Measurements from ENCODE around the gene LANCL3.
"Not testable (repeated sequence)": the region's sequence is repeated elsewhere in the genome, so short reads cannot be mapped to it uniquely, and the experiment has no call there.

DNA sequence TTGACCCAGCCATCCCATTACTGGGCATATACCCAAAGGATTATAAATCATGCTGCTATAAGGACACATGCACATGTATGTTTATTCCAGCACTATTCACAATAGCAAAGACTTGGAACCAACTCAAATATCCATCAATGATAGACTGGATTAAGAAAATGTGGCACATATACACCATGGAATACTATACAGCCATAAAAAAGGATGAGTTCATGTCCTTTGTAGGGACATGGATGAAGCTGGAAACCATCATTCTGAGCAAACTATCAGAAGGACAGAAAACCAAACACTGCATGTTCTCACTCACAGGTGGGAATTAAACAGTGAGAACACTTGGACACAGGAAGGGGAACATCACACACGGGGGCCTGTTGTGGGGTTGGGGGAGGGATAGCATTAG is 26.9 kb upstream of the LANCL3 start:
- not testable (repeated sequence) for TF ChIP-seq POLR2AphosphoS5, CTCF, POLR2A, EP300 (IDR thresholded peaks at IDR 0.05)
